Fibroblast of lung (primary cell): ENCODE results near the gene ERICH6. TPM values are rescaled to one million over a fixed set of nuclear protein-coding genes. Genes with fewer than 3 reads are reported as not detected.
A peak's percentile ranks its signal among the peaks of the same experiment; 100 is the strongest.

Experiments used
- DNase-seq, 2 donors: peaks; one replicate each; pipeline versions ENCODE4 v3.0.0 to v3.0.0-alpha.2; 2010; ENCODE audit warnings: low read depth in 2 of 2
- H2AFZ ChIP-seq: 2 replicates; pipeline ENCODE4 v1.5.1; 2012; ENCODE audit warnings: low read length, control low read depth, inconsistent platforms
- H3K27ac ChIP-seq: 2 replicates; pipeline ENCODE4 v1.5.1; 2011; ENCODE audit warnings: low read length, control low read depth; ENCODE audit not compliant: insufficient read depth
- H3K27me3 ChIP-seq: 2 replicates; pipeline ENCODE4 v1.5.1; 2011; ENCODE audit warnings: mild to moderate bottlenecking, low read length; ENCODE audit not compliant: control insufficient read depth, insufficient read depth
- H3K36me3 ChIP-seq: 2 replicates; pipeline ENCODE4 v1.5.1; 2011; ENCODE audit warnings: low read length; ENCODE audit not compliant: control insufficient read depth, insufficient read depth
- H3K4me1 ChIP-seq: 2 replicates; pipeline ENCODE4 v1.5.1; 2011; ENCODE audit warnings: low read length; ENCODE audit not compliant: control insufficient read depth, insufficient read depth; ENCODE audit errors: extremely low read depth
- H3K4me2 ChIP-seq: 2 replicates; pipeline ENCODE4 v1.5.1; 2011; ENCODE audit warnings: low read length, control low read depth; ENCODE audit not compliant: insufficient read depth; ENCODE audit errors: extremely low read depth
- H3K4me3 ChIP-seq, 4 experiments: fragments of 200-600 bp in 1 of 4; sonication (generic) in 1 of 4; replicated peaks in 1 of 4; 2 replicates each; pipeline ENCODE4 v1.5.1; 2011 to 2016; ENCODE audit warnings: low read length in 4 of 4, low read depth in 3 of 4, mild to moderate bottlenecking in 3 of 4, control low read depth in 2 of 4, inconsistent platforms in 1 of 4, mixed read lengths in 1 of 4; ENCODE audit not compliant: insufficient read depth in 1 of 4; ENCODE audit errors: control extremely low read depth in 1 of 4
- H3K79me2 ChIP-seq: 2 replicates; pipeline ENCODE4 v1.5.1; 2012; ENCODE audit warnings: mild to moderate bottlenecking, low read length, inconsistent platforms; ENCODE audit not compliant: control insufficient read depth, insufficient read depth
- H3K9ac ChIP-seq: 2 replicates; pipeline ENCODE4 v1.5.1; 2011; ENCODE audit warnings: mild to moderate bottlenecking, low read length, control low read depth; ENCODE audit not compliant: insufficient read depth
- H3K9me3 ChIP-seq: 2 replicates; pipeline ENCODE4 v1.5.1; 2012; ENCODE audit warnings: low read depth, low read length; ENCODE audit not compliant: control insufficient read depth, insufficient read depth
- H4K20me1 ChIP-seq: 2 replicates; pipeline ENCODE4 v1.5.1; 2011; ENCODE audit warnings: low read length; ENCODE audit not compliant: control insufficient read depth, insufficient read depth; ENCODE audit errors: extremely low read depth
- CTCF ChIP-seq, 2 donors: IDR thresholded peaks in 1 of 2; conservative IDR thresholded peaks in 1 of 2; 1 replicate in 1 of 2; 2 replicates in 1 of 2; pipeline ENCODE4 v1.5.1; 2011 to 2012; ENCODE audit warnings: low read length in 2 of 2, control low read depth in 1 of 2, inconsistent platforms in 1 of 2, low read depth in 1 of 2, mild to moderate bottlenecking in 1 of 2
- EZH2 ChIP-seq: IDR thresholded peaks from 2 replicates; pipeline ENCODE4 v1.5.1; 2012; ENCODE audit warnings: low read length, control low read depth, mild to moderate bottlenecking; ENCODE audit errors: missing control alignments
- polyA plus RNA-seq, 2 donors: library from polyadenylated mRNA; depleted of rRNA in 1 of 2; stranded (reverse) in 1 of 2; unstranded in 1 of 2; fragments of >200 nt; gene quantifications; 2 replicates each; pipeline ENCODE4 v1.2.1, GENCODE V29; 2011 to 2012; ENCODE audit warnings: missing spikeins in 1 of 2
- total RNA-seq: library from RNA; depleted of rRNA; stranded (reverse); fragments of >200 nt; gene quantifications from 2 replicates; pipeline ENCODE4 v1.2.1, GENCODE V29; 2014

ERICH6 gene
- total and polyA plus RNA-seq, 2 donors (not counting 1 experiment from before 2014, with no cell fraction given), result under 0.01 TPM; not detected in 1

DNA sequence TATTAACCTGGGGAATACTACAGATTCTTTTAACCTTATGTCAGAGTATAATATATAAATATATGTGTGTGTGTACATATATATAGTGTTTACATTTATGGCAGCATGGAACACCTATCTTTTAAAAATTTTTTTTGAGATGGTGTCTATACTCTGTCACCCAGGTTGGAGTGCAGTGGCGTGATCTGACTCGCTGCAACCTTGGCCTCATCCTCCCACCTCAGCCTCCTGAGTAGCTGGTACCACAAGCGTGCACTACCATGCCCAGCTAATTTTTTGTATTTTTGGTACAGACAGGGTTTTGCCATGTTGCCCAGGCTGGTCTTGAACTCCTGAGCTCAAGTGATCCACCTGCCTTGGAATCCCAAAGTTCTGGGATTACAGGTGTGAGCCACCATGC, 18.5 kb upstream of the ERICH6 start:
- no peak overlapping the region for H3K4me2 ChIP-seq

GRCh38 chr3:150721285-150722130, 17.8 kb upstream of the ERICH6 start:
- Histone ChIP-seq H3K36me3 (no peaks in the 10 kb centered on the region), H3K4me2 (no peak overlapping the region), H3K27ac (no peak overlapping the region), H3K4me3 (no peak overlapping the region), H3K9me3 (no peaks in the 10 kb centered on the region), H2AFZ (no peak overlapping the region), H3K27me3 (no peaks in the 10 kb centered on the region), H3K4me1 (no peaks in the 10 kb centered on the region), H3K79me2 (no peaks in the 10 kb centered on the region), H3K9ac (no peak overlapping the region), H4K20me1 (no peaks in the 10 kb centered on the region)
- DNase-seq, result peak; percentile 48 to 79
- TF ChIP-seq EZH2, result no peak
- peak; percentile 74 to 76 for TF ChIP-seq CTCF (conservative IDR thresholded peaks at IDR 0.05 in 1 of 2, IDR thresholded peaks at IDR 0.05 in 1 of 2; ENCODE audit: low read depth in 1 of 2, low read length in 2 of 2)

More for the DNA sequence above, 18.5 kb upstream of the ERICH6 start:
- H3K9ac ChIP-seq, result no peak overlapping the region
- H3K36me3 ChIP-seq, result no peaks in the 10 kb centered on the region
- no peak for TF ChIP-seq EZH2
- no peak for TF ChIP-seq CTCF (conservative IDR thresholded peaks at IDR 0.05 in 1 of 2, IDR thresholded peaks at IDR 0.05 in 1 of 2; ENCODE audit: low read depth in 1 of 2, low read length in 2 of 2)
- no peaks in the 10 kb centered on the region for H3K79me2 ChIP-seq
- H4K20me1 ChIP-seq, result no peaks in the 10 kb centered on the region
- no peak overlapping the region for H2AFZ ChIP-seq
- H3K4me3 ChIP-seq, result no peak overlapping the region
- no peaks in the 10 kb centered on the region for H3K4me1 ChIP-seq
- no peaks in the 10 kb centered on the region for H3K27me3 ChIP-seq
- H3K9me3 ChIP-seq, result no peaks in the 10 kb centered on the region
- H3K27ac ChIP-seq, result no peak overlapping the region
- DNase-seq, result no peak

GRCh38 chr3:150720444-150720843, 16.7 kb upstream of the ERICH6 start:
- H3K36me3 ChIP-seq, result no peaks in the 10 kb centered on the region
- no peak overlapping the region for H3K9ac ChIP-seq
- H3K4me3 ChIP-seq, result no peak overlapping the region
- H3K4me1 ChIP-seq, result no peaks in the 10 kb centered on the region
- H3K79me2 ChIP-seq, result no peaks in the 10 kb centered on the region
- no peak for TF ChIP-seq CTCF (conservative IDR thresholded peaks at IDR 0.05 in 1 of 2, IDR thresholded peaks at IDR 0.05 in 1 of 2; ENCODE audit: low read depth in 1 of 2, low read length in 2 of 2)
- no peak for TF ChIP-seq EZH2
- no peaks in the 10 kb centered on the region for H4K20me1 ChIP-seq
- no peak overlapping the region for H3K4me2 ChIP-seq
- no peaks in the 10 kb centered on the region for H3K9me3 ChIP-seq
- no peak for DNase-seq
- no peaks in the 10 kb centered on the region for H3K27me3 ChIP-seq
- no peak overlapping the region for H2AFZ ChIP-seq
- H3K27ac ChIP-seq, result no peak overlapping the region
